Activated T-cell treated with anti-CD3 and anti-CD28 coated beads, Interleukin-2, amount 50 U/mL, for 72 hours (primary cell): Measurements from ENCODE around the gene PARG. TPM values are rescaled to one million over a fixed set of nuclear protein-coding genes. Genes with fewer than 3 reads are reported as not detected.
"Not testable (repeated sequence)": the region's sequence is repeated elsewhere in the genome, so short reads cannot be mapped to it uniquely, and the experiment has no call there.

Experiments
- ATAC-seq, 2 donors: fragments of 150-1000 bp; cut with Tn5 transposase; replicated peaks in 1 of 2; 2 replicates each; pipeline ENCODE4 v1.10.0; 2021; ENCODE audit warnings: moderate library complexity in 2 of 2, mild to moderate bottlenecking in 1 of 2
- DNase-seq, 2 donors: peaks; one replicate each; pipeline ENCODE4 v3.0.0; 2021 to 2022; ENCODE audit warnings: mixed read lengths in 1 of 2
- H3K27ac Mint-ChIP-seq: one replicate; pipeline ENCODE4 v1.8.0; 2022; ENCODE audit warnings: mild to moderate bottlenecking, moderate library complexity, mixed read lengths
- H3K27me3 Mint-ChIP-seq: one replicate; pipeline ENCODE4 v1.8.0; 2022; ENCODE audit warnings: low read depth, mixed read lengths
- H3K36me3 Mint-ChIP-seq, 2 donors: one replicate each; pipeline ENCODE4 v1.8.0; 2022; ENCODE audit warnings: mixed read lengths in 2 of 2, mild to moderate bottlenecking in 1 of 2; ENCODE audit not compliant: insufficient read depth in 2 of 2
- H3K4me1 Mint-ChIP-seq: one replicate; pipeline ENCODE4 v1.8.0; 2022; ENCODE audit warnings: low read depth, mixed read lengths
- H3K4me3 Mint-ChIP-seq, 2 donors: one replicate each; pipeline ENCODE4 v1.8.0; 2022; ENCODE audit warnings: mild to moderate bottlenecking in 2 of 2, mixed read lengths in 2 of 2, moderate library complexity in 2 of 2
- H3K9me3 Mint-ChIP-seq, 2 donors: one replicate each; pipeline ENCODE4 v1.8.0; 2022; ENCODE audit warnings: mixed read lengths in 2 of 2
- total RNA-seq, 2 donors: library from RNA; stranded (reverse); gene quantifications; one replicate each; pipeline ENCODE4 v1.2.3, GENCODE V29; 2022

The PARG gene
- total RNA-seq, 2 donors from 2014 or later = 32.1 to 33.4 TPM

DNA sequence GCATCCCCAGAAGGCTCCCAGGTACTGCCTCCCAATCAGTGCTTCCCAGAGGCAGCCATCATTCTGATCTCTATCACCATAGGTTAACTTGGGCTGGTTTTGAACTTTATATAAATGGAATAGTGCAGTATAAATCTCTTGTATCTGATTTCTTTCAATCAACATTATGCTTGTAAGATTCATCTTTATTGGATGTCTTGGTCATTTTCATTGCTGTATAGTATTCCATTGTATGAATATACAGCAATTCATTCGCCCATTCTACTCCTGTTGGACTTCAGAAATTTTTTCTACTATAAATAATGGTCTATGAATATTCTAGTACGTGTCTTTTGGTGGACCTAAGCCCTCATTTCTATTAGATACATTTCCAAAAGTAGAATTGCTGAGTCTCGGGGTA, 163.6 kb downstream of the PARG start:
- Mint-ChIP-seq H3K4me1 (no peaks in the 10 kb centered on the region), H3K4me3 (no peak overlapping the region), H3K27ac (no peak overlapping the region), H3K36me3 (no peaks in the 10 kb centered on the region), H3K27me3 (peaks cover 6% of the 10 kb centered on the region), H3K9me3 (peaks cover 0 to 2% of the 10 kb centered on the region in 2 donors)
- ATAC-seq = no peak
- DNase-seq = no peak

DNA sequence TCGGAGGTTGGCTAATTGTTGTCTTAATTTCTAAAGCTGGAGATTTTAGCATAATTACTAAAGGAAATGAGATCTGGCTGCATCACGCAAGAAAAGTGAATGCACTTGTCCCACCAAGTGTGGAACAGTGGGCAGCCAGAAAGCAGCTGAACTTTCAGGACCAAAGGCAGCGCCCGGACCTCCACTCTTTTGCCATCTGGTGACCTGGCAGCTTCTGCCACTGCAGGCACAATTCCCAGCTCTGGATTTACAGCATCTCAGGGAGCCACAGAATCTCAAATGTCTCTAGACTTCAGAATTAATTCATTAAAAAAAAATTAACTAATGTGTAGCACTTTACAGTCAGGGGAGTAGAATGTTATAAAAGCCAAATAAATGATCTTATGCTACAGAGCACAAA, 165.0 kb downstream of the PARG start:
- Mint-ChIP-seq H3K4me3 (no peak overlapping the region), H3K9me3 (peaks cover 0 to 2% of the 10 kb centered on the region in 2 donors), H3K36me3 (no peaks in the 10 kb centered on the region), H3K4me1 (no peaks in the 10 kb centered on the region), H3K27ac (no peak overlapping the region), H3K27me3 (peaks cover 13% of the 10 kb centered on the region)
- no peak for DNase-seq
- ATAC-seq = no peak

DNA sequence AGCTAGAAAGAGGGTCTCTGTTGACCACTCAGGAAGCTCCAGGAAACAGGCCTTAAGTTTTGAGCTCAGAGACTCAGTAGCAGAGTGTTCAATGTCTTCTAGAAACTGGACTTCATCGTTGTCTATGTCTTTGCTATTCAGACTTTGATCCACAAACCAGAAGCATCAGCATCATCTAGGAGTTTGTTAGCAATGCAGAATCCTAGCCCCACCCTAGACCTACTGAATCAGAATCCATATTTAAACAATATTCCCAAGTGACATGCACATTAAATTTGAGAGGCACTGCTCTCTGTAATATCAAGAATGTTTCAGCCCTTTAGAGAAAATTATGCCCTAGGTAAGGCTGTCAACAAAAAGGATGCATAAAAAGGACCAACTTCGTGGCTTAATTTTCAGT, 166.8 kb downstream of the PARG start:
- H3K27ac Mint-ChIP-seq = no peak overlapping the region
- no peaks in the 10 kb centered on the region for H3K36me3 Mint-ChIP-seq
- peaks cover 23% of the 10 kb centered on the region for H3K27me3 Mint-ChIP-seq
- ATAC-seq = no peak
- H3K4me3 Mint-ChIP-seq = no peak overlapping the region
- DNase-seq = no peak
- H3K4me1 Mint-ChIP-seq = no peaks in the 10 kb centered on the region
- peaks cover 0 to 2% of the 10 kb centered on the region in 2 donors for H3K9me3 Mint-ChIP-seq

DNA sequence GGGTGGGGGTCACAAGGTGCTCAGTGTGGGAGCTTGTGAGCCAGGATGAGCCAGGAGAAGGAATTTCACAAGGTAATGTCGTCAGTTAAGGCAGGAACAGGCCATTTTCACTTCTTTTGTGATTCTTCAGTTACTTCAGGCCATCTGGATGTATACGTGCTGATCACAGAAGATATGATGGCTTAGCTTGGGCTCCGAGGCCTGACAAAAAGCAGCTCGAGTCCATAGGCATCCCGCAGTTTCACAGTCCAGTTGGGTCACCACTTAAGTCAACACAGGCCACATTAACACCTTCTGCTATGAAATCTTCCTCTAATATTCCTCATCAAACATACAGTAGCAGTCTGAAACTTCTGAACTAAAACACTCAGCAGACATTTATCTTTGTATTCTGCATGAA, 168.9 kb downstream of the PARG start:
- H3K4me3 Mint-ChIP-seq = not testable (repeated sequence)

DNA sequence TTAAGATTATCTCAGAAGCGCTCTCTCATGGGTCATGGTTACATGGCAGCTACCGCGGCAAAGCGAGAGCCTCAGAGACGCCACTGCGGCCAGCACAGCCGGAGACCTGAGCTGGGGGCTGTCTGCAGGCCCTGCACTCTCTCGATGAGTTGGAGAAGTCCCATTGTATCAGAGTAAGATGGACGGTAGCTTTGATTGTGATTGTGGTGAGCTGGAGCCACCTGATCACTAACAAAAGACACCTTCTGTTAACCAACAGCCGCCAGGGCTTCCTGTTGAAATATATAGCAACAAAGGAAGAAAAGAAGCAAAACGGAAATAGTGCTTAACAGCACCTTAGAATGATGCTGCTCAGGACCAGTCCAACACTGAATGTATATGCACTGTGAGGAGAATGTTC, 170.8 kb downstream of the PARG start:
- H3K27ac Mint-ChIP-seq, H3K4me3 Mint-ChIP-seq, H3K4me1 Mint-ChIP-seq, H3K9me3 Mint-ChIP-seq, H3K36me3 Mint-ChIP-seq, DNase-seq: not testable (repeated sequence)
- H3K27me3 Mint-ChIP-seq = peaks cover 55% of the 10 kb centered on the region
- ATAC-seq = peak in 1 of 2 donors; percentile 19

More for the DNA sequence above, 168.9 kb downstream of the PARG start:
- peaks cover 36% of the 10 kb centered on the region for H3K27me3 Mint-ChIP-seq
- not testable (repeated sequence) for H3K4me1 Mint-ChIP-seq, H3K27ac Mint-ChIP-seq, ATAC-seq, DNase-seq, H3K9me3 Mint-ChIP-seq, H3K36me3 Mint-ChIP-seq

DNA sequence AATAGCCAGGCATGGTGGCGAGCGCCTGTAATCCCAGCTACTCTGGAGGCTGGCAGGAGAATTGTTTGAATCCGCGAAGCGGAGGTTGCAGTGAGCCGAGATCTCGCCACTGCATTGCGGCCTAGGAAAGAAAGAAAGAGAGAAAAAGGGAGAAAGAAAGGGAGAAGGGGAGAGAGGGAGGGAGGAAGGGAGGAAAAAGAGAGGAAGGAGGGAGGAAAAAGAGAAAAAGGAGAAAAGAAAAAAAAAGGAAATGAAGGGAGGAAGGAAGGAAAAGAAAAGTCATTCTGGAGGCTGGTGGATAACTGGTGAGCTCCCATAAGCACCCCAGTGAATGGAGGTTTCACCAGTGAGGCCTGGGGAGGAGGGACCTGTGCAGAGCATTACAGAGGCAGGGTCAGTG, 172.1 kb downstream of the PARG start:
- ATAC-seq (no peak), DNase-seq (no peak)
- Mint-ChIP-seq H3K4me1 (no peaks in the 10 kb centered on the region), H3K27ac (no peak overlapping the region), H3K9me3 (no peaks in the 10 kb centered on the region), H3K27me3 (peaks cover 55% of the 10 kb centered on the region), H3K36me3 (peaks cover 0 to 7% of the 10 kb centered on the region in 2 donors), H3K4me3 (no peak overlapping the region)

DNA sequence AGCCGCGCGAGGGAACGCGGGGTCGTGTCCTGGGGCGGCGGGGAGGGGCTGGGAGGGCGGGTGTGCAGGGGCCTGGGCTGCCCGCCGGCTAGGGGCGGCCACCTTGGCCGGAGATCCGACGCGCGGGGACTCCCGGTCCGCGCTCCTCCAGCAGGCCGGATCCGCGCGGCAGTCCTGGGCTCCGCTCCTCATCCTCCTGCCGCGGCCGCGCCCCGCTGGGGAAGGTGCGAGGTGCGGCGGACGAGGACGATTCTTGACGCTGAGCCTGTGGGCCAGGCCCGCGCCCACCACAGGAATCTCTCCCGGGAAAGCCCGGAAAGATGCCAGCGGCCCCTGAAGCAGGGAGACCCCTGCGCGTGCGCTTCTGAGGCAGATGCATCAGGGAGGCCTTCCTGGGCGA, 173.1 kb downstream of the PARG start:
- H3K27me3 Mint-ChIP-seq = peaks cover 52% of the 10 kb centered on the region
- H3K36me3 Mint-ChIP-seq = peaks cover 0 to 7% of the 10 kb centered on the region in 2 donors

DNA sequence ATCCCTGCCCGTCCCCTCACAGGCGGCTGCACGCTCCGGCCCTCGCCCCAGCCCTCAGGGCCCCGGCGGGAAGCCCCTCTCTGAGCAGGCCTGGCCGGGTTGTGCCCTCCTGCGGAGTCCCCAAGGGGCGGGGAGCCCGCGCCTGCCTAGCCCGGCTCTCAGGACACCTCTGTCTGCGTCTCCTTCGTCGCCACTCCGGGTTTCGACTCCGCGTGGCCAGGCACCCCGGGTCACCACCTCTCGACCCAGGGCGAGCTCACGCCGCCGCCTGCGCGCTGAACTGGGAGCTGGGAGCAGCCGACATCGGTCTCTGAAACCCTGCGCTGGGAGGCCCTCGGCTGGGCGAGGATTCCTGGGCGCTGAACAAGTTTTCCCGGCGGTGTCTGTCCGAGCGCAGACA, 173.5 kb downstream of the PARG start:
- Mint-ChIP-seq H3K4me1 (no peaks in the 10 kb centered on the region), H3K4me3 (no peak overlapping the region), H3K27ac (no peak overlapping the region), H3K36me3 (peaks cover 0 to 7% of the 10 kb centered on the region in 2 donors), H3K9me3 (no peaks in the 10 kb centered on the region), H3K27me3 (peaks cover 56% of the 10 kb centered on the region)
- ATAC-seq (no peak), DNase-seq (no peak)

More for the DNA sequence above, 173.1 kb downstream of the PARG start:
- no peak for DNase-seq
- ATAC-seq = no peak
- Mint-ChIP-seq H3K27ac (no peak overlapping the region), H3K4me1 (no peaks in the 10 kb centered on the region), H3K9me3 (no peaks in the 10 kb centered on the region), H3K4me3 (no peak overlapping the region)

Other genes with a start within 250 kb of the PARG start
- gene OGDHL, start 179.7 kb downstream of the PARG start, total RNA-seq = under 1 TPM; 0.67 to 0.99 TPM
- gene TIMM23B, start within 50 bp of the PARG start, total RNA-seq = 10 to 100 TPM; 18.3 to 23.3 TPM
- gene AGAP6, start 46.4 kb upstream of the PARG start, total RNA-seq = 10 to 100 TPM; 18.4 to 21.9 TPM
- gene WASHC2A, start 125.9 kb upstream of the PARG start, total RNA-seq = 10 to 100 TPM; 27.0 to 32.4 TPM